Fibroblast of villous mesenchyme (primary cell): ENCODE measurements around the gene CDS1. TPM values are rescaled to one million over a fixed set of nuclear protein-coding genes. Genes with fewer than 3 reads are reported as not detected.
"Not testable (repeated sequence)": the region's sequence is repeated elsewhere in the genome, so short reads cannot be mapped to it uniquely, and the experiment has no call there.

Experiments used
- DNase-seq: peaks from one replicate; pipeline ENCODE4 v3.0.0-alpha.2; 2010; ENCODE audit warnings: low read depth
- H3K4me3 ChIP-seq: 2 replicates; pipeline ENCODE4 v1.5.1; 2011; ENCODE audit warnings: low read depth, mild to moderate bottlenecking, low read length
- total RNA-seq: library from RNA; depleted of rRNA; stranded (reverse); fragments of >200 nt; gene quantifications from 2 replicates; pipeline ENCODE4 v1.2.3, GENCODE V29; 2012
- TF ChIP-seq, protein P1 (sequence below): IDR thresholded peaks from 2 replicates; pipeline ENCODE4 v1.5.1; 2012; ENCODE audit warnings: low read depth, mild to moderate bottlenecking, low read length; ENCODE audit not compliant: insufficient read depth

The CDS1 gene
- total RNA-seq, 1 donor, result under 0.01 TPM

DNA sequence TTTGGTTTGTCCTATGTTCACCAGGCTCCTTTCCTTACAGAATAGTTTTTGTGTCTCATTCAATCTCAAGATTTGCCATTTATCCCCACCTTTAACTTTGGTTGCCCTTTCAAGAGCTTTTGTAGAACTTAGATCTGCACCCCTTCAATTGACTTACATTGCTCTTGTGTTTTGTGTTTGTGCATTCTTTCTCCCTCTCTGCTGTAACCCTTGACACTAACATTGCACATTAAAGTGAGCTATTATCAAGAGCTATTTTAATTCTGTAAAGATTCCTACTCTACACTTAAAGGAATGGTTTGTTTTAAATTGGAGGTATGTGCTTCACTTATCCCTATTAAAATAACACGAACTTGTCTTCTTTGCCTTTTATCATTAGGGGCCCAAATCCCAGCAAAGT is 65.3 kb downstream of the CDS1 start:
- no peak for DNase-seq
- TF ChIP-seq, protein P1, sequence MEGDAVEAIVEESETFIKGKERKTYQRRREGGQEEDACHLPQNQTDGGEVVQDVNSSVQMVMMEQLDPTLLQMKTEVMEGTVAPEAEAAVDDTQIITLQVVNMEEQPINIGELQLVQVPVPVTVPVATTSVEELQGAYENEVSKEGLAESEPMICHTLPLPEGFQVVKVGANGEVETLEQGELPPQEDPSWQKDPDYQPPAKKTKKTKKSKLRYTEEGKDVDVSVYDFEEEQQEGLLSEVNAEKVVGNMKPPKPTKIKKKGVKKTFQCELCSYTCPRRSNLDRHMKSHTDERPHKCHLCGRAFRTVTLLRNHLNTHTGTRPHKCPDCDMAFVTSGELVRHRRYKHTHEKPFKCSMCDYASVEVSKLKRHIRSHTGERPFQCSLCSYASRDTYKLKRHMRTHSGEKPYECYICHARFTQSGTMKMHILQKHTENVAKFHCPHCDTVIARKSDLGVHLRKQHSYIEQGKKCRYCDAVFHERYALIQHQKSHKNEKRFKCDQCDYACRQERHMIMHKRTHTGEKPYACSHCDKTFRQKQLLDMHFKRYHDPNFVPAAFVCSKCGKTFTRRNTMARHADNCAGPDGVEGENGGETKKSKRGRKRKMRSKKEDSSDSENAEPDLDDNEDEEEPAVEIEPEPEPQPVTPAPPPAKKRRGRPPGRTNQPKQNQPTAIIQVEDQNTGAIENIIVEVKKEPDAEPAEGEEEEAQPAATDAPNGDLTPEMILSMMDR, result no peak
- H3K4me3 ChIP-seq, result no peak overlapping the region

DNA sequence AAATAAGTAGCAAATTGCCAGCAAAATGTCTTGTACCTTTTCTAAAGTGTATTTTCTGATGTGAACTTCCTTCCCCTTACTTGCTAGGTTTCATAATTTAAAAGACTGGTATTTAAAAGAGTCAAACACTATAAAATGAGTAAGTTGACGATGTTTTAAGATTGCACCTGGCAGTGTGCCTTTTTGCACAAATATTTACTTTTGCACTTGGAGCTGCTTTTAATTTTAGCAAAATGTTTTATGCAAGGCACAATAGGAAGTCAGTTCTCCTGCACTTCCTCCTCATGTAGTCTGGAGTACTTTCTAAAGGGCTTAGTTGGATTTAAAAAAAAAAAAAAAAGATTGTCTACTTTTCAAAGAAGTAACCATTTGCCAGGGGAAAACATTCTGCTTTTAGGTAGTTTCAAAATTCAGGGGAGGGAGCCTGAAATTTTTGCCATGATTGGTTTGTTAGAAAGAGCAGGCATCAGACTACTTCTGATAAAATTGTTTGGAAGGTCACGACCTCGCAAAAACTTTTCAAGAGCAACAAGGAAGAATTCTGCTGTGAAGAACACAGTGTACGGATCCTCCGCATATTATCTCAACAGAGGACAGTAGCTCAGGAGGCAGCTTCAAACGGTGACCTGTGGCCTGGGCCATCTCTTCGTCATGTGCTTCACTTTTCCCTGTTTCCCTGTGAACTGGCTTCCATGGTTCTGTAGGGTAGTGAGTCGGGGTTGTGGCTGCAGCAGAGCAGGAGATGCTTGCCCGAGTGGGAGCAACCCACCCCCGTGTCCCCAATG is 66.1 kb downstream of the CDS1 start:
- TF ChIP-seq, protein P1, result no peak
- no peak for DNase-seq
- no peak overlapping the region for H3K4me3 ChIP-seq

DNA sequence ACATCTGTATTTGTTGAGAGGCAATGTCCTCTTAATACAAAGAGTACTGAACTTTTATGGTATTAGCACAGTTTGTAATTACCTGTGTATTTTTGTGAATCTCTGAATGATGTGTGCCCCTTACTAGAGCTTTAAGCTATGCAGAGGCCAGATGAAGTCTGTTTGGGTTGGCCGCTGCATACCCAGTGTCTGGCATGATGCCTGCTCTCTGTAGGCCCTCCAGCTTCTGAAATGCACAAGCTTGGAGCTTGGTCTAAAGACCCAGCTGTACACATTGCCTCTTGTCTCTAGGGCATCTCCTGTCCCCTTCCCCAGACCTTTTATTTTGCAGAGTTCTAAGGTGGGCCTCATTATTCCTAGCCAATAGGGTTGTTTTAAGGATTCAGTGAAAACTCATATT is 68.6 kb downstream of the CDS1 start:
- no peak for DNase-seq
- TF ChIP-seq, protein P1, result no peak
- H3K4me3 ChIP-seq, result no peak overlapping the region

DNA sequence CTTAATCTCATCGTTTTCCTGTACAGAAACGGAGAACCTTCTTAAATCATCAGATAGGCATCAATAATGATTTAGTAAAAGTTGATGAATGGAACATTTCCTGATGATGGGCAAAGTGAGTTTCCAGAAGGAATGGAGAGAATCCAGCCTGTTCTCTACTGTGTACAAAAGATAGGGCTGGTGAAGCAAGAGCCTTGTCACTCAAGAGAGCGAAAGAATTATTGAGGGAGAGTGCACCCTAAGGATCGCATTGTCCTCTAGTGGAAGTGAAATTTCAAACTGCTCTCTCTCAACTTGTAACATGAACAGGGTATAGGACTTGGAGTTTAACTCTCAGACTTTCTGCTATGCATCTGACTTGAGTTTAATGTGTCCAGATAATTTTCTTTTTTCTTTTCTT is 69.6 kb downstream of the CDS1 start:
- H3K4me3 ChIP-seq, result no peak overlapping the region
- no peak for DNase-seq
- TF ChIP-seq, protein P1, result no peak

DNA sequence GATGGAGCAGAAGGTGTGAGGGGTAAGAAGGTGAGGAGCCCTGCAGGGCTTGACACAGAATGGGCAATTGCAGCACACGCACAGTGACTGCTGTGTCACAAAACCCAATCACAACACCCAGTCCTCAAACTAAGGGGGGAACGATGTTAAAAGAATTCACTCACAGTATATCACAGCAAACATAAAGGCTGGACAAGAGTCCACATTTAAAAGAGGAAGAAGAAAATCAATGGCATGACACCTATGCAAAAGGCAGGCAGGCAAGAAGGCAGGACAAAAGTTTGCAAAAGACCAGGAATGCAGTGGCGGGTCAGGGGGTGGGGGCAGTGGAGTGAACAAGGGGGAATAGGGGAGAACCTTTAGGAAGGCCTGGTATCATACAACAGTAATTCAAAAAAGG is 77.7 kb downstream of the CDS1 start:
- no peak for DNase-seq
- TF ChIP-seq, protein P1, result no peak
- no peak overlapping the region for H3K4me3 ChIP-seq

DNA sequence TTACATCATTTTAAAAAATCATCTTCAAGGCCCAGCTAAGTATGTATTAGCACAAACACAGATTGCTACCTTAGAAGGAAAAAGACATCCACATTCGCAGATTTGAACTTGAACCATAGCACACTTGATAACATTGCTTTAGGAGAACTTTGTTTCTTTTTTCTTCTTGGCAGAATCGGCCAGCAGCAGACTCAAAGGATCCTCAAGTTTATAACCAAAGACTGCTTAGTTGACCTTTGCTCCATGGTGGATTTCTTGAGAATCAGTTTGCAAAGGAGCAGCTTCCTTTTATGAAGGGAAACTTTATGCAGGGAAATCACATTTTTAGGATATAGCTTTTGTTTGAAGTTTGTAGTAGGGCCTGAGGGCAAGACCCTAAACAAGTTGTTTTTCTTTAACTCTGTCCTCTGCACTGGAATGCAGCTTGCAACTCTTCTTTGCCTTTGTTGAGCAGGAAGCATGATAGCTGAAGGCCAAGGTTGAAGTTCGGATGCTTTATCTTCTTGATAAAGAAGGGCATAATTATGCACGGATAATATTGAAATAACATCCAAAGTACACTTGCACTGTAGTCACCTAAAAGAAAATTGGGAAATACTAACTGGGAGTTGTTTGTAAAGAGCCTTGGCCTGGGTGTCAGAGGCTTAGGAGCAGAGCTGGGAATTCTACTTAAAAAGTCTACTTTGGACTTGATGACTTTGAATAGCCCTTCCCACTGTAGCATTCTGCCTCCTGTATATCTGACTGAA is 78.4 kb downstream of the CDS1 start:
- DNase-seq, result no peak
- H3K4me3 ChIP-seq, result no peak overlapping the region
- TF ChIP-seq, protein P1, result no peak

DNA sequence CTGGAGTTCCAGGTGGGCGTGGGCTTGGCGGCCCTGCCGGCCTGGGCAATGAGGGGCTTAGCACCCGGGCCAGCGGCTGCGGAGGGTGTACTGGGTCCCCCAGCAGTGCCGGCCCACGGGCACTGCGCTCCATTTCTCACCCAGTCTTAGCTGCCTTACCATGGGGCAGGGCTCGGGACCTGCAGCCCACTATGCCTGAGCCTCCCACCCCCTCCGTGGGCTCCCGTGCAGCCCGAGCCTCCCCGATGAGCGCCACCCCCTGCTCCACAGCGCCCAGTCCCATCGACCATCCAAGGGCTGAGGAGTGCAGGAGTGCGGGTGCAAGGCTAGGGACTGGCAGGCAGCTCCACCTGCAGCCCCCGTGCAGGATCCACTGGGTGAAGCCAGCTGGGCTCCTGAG is 81.8 kb downstream of the CDS1 start:
- not testable (repeated sequence) for DNase-seq, H3K4me3 ChIP-seq
